Stimulated activated CD8-positive, alpha-beta memory T cell treated with anti-CD3 and anti-CD28 coated beads, Interleukin-15, amount 100 ng/mL, for 1 hour (primary cell): ENCODE measurements around the gene LEMD2.

Source experiments
- DNase-seq: peaks from one replicate; pipeline ENCODE4 v3.0.0-alpha.2; 2020; ENCODE audit warnings: low read depth

LEMD2 gene

DNA sequence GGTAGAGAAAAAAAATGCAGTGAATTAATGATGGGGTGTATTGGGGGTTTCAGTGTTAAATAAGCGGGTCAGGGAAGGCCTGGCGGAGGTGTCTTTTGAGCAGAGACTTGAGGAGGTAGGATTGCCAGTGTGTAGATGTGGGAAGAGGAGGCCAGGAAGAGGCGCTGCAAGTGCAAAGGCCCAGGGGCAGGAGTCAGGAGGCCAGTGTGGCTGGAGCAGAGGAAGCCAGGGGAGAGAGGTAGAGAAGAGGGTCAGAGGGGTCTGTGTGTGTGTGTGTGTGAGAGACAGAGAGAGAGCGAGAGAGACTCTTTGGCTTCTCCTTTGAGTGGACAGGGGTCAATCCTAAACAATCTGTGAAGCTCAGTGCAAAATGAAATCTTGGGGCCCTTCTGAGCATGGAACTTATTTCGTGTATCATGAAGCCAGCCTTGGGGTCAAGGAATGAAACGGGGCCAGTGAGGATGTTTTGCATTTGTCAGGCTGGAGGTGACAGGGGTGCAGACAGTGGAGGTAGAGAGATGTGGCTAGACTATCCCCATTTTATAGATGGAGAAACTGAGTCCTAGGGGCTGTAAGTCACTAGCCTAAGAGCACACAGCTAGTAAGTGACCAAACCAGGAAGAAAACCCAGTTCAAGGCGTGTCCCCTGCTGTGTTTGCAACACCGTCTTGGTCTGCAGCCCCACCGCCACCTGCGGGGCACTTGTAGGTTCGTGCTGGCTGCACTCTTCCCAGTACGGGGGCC, 32.5 kb downstream of the LEMD2 start:
- no peak for DNase-seq

DNA sequence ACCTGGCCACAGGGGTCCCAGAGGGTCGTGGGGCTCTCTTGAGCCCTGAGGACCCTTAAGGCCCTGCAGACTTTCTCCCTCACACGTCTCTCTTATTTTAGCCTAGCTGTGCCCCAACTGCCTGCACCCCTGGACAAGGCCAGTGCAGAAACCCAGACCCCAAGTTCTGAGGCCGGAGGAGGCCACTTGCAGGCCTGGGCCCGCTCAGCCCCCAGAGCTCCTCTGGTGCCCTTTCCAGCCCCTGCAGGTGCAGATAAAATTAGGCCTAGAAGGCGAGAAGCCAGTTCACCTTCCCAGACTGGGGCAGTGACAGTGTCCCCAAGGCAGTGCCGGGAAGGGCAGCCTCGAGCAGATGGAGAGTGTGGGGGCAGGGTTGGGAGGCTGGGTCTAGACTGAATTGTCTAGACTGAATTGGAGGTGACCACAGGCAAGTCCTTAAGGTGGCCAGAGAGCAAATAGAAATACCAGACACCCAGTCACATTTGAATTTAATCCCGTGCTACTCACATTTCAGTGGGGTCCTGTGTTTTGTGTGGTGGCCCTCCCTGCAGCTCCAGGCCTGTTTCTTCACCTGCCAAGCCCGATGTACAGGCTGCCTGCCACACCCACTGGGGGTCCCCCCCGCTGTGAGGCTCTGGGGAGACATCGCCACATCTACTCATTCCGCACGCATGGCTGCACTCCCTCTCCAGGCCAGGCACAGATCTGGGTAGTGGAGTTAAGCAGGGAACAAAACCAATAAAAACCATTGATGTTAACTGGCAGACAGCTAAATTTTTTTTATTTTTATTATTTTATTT, 33.7 kb downstream of the LEMD2 start:
- no peak for DNase-seq

DNA sequence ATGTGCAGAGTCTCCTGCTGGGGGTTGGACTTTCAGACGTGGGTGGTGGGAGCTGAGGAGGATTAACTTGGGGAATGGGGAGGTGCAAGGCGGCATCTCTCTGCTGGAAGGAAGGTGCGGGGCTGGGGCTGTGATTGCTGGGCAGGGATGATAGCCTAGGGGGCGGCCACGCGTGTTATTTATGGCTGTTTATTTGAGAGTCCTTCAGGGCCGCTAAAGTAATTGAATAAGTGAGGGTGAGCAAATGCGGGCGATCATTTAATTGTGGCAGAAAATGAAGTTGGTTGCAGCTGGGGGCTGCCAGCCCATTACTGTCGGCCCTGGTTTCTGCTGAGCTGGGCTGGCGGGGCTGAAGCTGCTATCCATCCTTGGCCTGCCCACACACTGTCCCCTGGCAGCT, 34.7 kb downstream of the LEMD2 start:
- no peak for DNase-seq

DNA sequence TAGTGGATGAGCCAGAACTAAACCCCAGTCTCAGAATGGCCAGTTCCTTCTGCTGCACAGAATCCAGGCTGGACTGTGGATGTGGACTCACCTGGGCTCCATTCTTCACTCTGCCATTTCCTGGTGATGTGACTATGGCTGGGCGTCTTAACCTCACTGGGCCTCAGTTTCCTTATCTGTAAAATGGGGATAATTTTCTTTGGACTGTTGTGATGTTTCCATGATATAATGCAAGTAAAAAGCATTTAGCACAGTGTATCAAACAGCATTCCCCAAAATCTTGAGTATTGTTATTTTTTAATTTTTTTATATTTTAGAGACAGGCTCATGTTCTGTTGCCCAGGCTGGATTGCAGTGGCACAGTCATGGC, 36.3 kb downstream of the LEMD2 start:
- no peak for DNase-seq

- DNase-seq = no peak
Measured at GRCh38 chr6:33751771-33752645, 36.9 kb downstream of the LEMD2 start.

GRCh38 chr6:33750244-33750991, 38.5 kb downstream of the LEMD2 start:
- DNase-seq = no peak

DNA sequence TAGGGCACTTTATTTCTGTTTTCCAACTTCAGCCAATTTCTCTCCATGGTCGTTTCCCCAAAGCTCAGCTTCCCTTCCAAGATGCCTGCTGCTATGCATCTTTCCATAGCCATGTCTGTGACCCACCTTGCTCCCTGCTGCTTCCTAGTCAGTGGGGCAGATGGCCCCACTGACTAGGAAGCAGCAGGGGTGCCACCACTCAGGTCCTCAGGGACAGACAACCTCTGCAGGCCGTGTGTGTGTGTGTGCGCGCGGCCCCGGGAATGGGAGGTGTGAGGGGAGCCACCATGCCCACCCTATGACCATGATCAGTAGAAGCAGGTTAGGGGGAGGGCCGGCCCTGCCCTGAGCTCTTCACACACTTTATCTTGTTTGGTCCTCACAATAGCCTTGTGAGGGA, 39.5 kb downstream of the LEMD2 start:
- no peak for DNase-seq

DNA sequence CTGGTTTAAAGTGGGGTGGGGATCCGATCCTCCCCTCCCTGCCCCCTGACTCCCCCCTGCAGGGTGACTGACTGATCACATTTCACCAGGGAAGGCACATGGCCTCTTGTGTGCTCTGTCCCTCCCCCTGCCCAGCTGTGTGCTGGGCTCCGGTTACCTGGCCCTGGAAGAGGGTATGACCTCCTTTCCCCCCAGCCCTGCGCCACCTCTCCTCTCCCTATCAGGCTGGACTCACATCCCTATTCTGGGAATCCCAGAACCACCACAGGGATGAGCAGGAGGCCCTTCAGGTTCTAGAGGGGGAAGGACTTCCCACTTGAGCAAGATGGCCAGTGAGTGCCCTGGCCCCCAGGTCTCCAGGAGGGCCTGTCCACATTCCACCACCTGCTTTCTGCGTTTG, 40.1 kb downstream of the LEMD2 start:
- no peak for DNase-seq

DNA sequence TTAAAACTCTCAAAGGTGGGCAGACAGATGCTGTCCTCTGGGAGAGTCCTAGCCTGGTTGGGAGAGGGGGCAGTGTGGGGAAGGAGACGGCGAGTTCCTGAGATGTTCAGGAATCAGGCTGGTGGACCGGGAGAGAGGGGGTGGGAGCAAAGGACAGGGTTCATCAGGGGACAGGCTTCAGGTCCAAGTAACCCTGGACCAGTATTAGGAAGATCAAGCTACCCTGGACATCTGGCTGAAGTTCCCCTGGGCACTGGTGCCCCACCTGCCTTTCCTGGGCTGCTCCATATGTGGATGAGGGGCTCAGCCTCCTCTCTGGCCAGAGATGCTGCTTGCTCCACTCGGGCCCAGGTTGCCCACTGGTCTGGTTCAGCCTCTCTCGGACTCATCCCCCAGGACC, 41.1 kb downstream of the LEMD2 start:
- DNase-seq = no peak

GRCh38 chr6:33746651-33747100, 42.3 kb downstream of the LEMD2 start, which contains the start of gene IP6K3:
TSS of gene IP6K3 (minus strand) at chr6:33746905. CDS start at chr6:33735476, 11,429 bp downstream.
- DNase-seq = no peak

DNA sequence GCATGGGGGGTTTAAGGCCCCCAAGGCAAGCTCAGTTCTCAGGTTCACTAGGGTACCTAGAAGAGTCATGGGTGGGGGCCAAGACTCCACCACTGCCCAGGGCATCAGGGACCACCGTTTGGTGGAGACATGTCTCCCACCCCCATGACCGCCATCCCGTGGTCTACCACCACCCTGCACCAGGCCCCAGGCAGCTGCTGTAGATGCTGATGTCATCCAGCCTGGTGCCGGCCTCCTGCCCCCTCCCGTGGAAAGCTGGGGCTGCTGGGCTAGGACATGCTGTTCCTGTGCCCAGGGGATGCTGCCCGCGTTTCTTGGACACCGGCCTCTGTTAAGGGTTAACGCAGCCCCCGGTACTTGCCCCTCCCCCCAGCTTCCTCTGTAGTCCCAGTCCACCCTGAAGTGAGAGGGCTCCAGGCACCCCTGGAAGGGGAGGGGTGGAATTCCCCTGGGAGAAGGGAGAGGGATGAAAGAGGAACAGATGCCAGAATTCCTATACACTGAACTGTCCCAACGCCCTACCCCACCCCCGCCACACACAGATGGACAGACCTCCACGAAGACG, 42.8 kb downstream of the LEMD2 start:
- no peak for DNase-seq

GRCh38 chr6:33745548-33745947, 43.4 kb downstream of the LEMD2 start:
- DNase-seq = no peak

DNA sequence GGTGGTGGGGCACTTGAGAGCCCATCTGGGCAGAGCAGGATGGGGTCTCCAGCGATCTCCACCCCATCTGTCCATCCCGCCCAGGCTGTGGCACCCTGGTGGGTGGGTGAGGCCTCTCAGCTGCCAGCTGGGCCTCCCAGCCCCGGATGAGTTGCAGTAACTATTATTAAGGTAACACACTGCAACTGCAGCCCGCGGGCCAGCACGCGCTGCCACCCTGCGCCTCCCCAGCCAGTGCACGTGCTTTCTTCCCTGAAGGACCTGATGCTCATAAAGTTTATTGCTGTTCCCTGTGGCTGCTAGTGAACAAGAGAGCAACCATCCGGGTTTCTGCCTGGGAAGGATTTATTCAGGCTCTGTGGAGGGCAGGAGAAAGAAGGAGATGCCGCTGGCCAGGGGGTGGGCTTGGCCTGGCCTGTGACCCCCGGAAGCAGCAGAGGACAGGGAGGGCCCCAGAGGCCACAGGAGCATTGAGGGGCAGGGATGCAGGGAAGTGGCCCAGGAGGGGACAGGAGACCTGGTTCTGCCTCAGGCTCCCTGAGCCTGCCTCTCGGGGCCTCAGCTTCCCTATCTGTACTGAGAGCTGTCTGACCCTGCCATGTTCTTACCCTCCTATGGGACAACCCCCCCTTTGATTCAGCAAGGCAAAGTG, 43.9 kb downstream of the LEMD2 start:
- no peak for DNase-seq

DNA sequence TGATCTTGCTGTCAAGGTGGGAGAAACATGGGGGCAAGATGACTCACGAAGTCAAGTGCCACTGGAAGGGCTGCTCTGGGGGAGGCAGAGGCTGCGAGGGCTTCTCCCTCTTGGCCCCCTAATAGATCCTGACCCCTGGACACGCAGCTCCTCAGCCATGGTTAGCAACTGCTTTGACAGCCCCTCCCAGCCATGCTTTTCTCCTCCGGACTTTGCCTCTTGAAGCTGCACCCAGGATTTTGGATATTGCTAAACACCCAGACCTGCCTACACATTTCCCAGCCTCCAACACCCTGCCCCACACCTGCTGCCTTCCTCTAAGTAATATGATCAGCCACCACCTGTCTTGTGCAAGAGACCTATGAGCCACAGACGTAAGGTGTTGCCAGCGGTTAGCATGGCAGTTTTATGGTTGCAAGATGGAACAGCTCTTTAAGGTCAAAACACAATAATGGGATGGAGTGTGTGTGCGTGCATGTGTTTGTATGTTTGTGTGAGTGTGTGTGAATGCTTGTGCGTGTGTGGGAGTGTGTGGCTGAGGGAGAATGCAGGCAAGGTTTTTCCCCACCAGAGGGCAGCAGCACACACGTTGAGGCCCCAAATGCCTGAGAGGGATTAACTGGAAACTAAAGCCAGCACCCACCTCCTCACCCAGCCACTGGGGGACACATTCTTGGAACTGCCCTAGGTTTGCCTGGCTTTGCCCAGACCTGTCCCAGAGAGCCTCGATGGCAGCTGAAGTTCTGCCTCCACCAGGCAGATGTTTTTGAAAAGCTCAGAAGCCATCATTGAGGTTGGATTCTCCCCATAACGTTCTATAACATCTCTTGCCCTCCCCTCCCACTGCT, 44.7 kb downstream of the LEMD2 start:
- peak; percentile 55 for DNase-seq

GRCh38 chr6:33742837-33743236, 46.1 kb downstream of the LEMD2 start:
- DNase-seq = no peak

DNA sequence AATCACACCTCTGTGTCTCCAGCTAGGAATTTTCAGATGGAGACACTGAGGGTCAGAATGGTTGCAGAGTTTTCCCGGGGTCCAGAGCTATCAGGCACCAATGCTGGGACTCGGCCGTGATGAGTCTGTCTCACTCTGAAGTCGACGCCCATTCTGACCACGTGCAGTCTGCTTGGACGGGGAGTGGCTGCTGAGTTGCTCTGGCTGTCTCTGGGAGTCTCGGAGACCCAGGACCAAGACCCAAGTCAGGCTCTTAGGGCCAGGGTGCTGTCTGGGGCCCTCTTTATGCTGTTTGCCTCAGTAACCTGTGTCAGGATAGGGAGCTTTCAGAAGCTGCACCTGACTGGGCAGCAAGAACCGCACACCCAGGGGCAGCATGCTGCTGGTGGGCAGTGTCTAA, 46.8 kb downstream of the LEMD2 start:
- DNase-seq = no peak

DNA sequence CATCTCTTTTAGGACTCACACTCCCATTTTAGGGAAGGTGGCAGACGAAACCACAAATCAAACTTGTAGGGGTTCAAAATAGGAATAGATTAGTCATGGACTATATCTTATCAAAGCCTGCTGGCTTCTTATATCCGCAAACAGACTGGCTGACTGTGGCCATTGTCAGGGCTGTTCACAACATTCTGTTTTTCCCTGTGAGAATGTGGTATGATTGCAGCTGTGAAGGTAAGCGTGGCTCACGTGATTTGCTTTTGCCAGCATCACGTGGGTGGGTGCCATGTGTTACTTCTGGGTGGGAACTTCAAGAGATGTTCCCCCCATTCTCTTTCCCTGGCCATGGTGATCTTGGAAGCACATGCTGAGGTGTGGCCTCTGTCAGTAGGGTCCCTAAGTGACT, 48.1 kb downstream of the LEMD2 start:
- DNase-seq = no peak

DNA sequence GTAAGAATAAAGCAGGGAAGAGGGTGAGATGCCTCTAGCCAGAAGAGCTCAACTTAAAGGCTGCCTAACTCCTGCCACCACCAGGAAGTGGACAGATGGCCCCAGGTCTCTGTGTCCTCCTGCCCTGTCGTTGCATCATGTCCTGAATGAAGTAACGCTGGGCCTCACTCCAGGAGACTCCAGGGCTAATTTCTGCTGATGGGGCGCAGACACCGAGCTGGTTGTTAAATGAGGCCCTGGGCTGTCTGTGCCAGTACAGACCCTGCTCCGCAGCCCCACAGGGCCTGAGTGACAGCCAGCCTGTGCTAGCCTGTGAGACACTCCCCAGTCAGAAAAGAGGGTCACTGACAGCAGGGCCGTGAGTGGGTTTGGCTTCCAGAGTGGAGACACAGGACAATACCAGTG, 48.7 kb downstream of the LEMD2 start:
- no peak for DNase-seq

- no peak for DNase-seq
Measured at GRCh38 chr6:33739571-33739970, 49.4 kb downstream of the LEMD2 start.

DNA sequence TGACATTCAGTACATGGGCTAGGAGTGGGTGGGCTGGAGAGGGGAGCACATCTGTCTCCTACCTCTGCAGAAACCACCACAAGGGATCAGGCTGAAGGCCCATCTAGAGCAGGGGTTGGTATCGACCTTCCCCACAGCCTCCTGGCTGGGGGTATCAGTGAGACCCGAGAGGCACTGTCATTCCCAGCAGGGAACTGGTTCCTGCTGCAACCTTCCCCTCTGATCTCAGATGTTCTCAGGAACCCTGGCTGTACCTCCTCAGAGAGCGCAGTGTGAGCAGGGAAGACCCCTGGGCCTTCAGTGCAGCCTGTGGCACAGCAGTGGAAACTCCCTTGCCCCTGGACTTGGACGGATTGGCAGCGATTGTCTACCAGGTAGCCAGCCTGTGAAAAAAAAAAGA, 50.1 kb downstream of the LEMD2 start:
- no peak for DNase-seq
